GM19193 (cell line): ENCODE data around the gene F9.

Experiments
- POLR2A ChIP-seq: IDR thresholded peaks from 4 replicates; pipeline ENCODE4 v1.6.1; 2011; ENCODE audit not compliant: insufficient read depth, insufficient read length; ENCODE audit errors: extremely low read depth

Gene F9

DNA sequence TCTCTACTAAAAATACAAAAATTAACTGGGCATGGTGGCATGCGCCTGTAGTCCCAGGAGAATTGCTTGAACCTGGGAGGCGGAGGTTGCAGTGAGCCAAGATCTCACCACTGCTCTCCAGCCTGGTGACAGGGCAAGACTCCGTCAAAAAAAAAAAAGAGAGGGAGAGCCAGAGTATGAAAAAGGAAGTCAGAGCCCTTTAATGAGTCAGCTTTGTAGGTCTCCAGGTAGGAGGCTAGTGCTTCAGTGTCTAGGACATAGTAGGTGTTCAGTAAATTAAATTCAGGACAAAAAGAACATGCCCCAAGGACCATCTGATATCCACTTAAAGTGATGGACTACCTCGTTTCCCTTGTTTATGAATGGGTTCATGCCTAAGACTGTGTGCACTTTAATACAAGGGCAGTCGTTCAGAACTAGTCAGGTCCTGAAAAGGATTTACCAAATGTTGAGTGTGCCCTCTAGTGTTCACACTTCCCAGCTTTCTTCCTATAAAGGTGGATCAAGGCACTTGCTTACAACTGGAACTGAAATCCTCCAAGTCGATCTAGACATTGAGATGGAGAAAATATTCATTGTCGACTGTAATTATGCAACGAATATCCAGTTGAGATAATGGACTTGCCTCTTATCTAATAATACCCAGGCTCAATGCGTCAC is 29.0 kb downstream of the F9 start:
- TF ChIP-seq POLR2A, result no peak

DNA sequence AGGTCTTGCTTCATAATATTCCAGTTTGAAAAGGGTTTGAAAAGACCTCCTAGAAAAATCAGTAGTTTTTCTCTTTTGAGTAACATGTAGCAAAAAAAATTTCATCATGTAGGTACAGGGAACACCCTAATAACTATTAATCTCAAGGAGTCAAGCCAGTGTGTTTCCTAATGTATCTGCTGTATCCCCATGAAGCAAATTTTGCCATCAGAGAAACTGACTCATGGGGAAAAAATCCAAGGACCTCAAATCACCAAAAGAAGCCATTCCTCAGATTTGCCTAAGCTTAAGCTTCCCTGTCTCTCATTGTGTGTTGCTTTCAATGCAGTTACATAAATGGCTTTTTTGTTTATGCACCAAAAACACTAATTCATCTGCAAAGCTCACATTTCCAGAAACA is 29.7 kb downstream of the F9 start:
- TF ChIP-seq POLR2A, result no peak

DNA sequence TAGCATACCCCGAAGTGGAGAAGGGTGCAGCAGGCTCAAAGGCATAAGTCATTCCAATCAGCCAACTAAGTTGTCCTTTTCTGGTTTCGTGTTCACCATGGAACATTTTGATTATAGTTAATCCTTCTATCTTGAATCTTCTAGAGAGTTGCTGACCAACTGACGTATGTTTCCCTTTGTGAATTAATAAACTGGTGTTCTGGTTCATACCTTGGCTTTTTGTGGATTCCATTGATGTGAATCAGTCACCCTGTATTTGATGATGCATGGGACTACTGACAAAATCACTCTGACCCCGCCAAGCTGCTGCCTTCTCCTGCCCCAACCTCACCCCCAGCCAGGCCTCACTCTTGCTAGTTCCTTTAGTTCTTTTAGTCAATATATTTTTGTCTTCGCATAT is 32.7 kb downstream of the F9 start:
- TF ChIP-seq POLR2A, result no peak

DNA sequence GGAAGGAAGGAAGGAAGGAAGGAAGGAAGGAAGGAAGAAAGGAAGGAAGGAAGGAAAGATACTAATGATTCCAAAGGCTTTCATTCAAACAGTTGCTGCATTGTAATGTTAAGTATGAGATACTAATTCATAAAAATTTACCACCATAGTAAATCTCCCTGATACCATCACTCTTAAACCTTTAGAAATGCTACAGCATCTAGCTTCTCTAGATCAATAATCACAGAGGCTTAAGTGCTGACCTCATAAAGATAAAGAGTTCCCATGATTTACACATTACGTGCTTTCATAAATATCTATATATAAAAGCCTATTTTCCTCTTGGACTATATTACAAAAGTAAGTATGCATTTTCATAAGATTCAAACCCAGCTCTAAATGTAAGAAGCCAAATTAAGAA is 36.4 kb downstream of the F9 start:
- TF ChIP-seq POLR2A, result no peak

DNA sequence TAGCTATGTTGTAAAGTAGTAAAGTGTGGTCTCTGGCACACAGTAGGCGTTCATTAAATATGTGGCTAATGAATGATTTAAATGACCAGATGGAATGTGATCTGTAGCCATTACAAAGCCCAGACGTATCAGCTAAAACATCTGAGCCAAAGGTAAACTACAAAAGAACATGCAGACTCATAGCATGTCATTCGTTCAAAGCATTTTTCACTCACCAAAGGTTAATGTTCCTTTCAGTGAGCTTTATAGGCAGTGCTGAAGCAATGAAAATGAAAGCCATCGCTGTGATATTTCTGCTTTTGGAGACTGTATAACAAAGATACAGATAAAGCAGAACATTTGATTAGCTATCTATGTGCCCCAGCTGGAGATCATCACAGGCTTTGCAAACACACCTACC is 50.5 kb downstream of the F9 start:
- TF ChIP-seq POLR2A, result no peak

DNA sequence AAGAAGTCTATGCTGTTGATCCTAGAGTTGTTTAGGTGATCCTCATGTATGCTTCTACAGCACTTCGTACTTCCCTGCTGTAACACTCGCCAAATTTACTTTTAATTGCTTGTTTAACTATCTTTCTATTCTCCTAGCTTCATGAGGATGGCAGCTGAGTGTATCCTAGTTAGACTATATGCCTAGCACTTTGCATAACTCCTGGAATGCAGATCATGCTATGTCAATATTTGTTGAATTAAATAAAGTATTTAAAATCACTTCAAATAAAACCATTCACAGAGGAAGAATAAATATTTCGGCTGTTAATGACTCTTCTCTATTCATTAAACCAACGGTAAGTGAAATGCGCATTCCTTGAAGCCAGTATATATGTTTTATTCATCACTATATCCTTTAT is 55.1 kb downstream of the F9 start:
- TF ChIP-seq POLR2A, result no peak

DNA sequence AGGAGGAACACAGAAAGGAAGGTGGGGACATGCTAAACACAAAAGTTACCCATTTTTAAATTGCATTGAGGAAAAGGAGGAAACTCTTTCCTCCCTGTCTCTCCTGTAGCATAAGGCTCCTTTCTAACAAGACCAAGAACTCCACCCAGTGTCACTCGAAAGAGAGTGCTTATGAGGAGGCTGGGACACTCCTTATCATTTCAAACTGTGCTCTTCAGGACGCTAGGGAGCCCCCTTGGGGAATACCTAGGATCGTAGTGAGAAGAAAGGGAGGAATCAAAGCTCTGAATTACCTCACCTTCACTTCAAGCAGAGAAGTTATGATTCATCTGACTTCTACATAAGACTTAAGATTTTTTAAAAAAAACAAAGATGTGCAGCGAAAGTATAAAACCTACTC is 65.5 kb downstream of the F9 start:
- no peak for TF ChIP-seq POLR2A

DNA sequence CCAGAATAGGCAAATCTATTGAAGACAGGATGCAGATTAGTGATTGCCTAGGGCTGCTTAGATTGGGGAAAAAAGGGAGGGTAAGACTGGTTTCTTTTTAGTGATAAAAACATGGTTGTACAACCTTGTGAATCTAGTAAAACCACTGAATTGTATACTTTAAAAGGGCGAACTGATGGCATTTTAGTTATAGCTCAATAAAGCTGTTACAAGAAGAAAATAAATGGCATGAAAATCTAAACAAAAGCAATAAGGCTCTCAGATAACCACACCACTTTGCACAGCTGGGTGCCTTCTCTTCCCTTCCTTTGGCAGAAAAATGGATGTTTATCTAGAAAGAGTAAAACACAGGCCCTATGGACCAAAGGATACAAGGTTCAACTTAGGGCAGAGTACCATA is 69.6 kb downstream of the F9 start:
- no peak for TF ChIP-seq POLR2A
